Hematopoietic multipotent progenitor cell treated with erythropoietin and hydrocortisone succinate and interleukin-3 and kit ligand, for 6 days (in vitro differentiated cells): ENCODE measurements around the gene TLL1.

Experiments used
- DNase-seq: peaks from one replicate; pipeline ENCODE4 v3.0.0-alpha.2; 2015

Gene TLL1

DNA sequence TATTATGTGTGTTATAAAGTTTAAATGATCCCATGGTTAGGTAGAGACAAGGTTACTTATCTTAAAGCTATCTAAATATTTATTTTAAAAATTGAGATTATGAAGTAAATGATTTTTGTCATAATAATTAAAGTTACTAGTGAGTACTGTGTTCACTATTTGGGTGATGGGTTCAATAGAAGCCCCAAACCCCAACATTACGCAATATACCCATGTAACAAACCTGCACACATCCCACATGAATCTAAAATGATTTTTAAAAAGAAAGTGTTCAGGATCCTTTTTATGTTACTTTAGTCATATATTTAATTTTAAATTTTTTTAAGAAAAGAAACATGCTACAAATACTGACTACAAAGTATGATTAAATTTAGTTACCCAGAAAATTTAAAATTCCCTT lies 193.9 kb downstream of the TLL1 start:
- no peak for DNase-seq

DNA sequence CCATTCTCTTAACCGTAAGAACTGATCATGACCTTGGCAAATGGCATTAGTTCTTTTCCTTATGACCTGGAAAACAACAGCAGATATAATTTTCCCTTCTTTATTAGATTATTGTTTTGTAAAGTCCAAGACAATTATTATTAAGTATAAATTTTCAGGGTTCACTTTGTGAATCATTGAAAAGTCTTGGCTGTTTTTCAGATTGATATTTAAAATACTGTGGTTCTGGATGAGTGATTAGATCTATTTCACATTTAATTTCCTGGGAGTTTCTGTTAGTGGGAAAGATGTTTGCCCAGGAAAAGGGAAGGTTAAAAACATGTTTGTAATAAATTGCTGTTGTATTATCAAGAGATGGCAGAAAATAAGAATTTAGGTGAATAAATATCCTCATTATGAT lies 194.9 kb downstream of the TLL1 start:
- DNase-seq = no peak

DNA sequence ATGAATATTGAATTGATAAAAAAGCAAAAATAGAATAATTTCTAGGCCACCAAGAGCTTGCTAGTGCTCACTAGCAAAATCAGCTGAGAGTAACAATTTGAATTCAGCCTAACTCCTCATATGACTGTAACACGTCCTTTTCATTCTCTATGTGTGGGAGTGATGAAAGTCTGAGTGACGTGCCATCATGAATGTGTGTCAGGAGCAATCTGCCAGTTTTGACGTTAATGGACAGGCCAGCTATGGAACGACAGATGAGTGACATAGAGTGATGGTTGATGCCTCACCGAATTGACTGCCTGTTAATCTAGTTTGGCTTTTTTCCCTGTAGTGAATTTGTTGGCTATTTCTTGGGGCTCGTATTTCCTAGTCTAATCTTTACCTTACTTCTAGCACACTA lies 200.7 kb downstream of the TLL1 start:
- no peak for DNase-seq

- no peak for DNase-seq
Measured at GRCh38 chr4:166075599-166075998, 202.6 kb downstream of the TLL1 start.

GRCh38 chr4:166077782-166078181 lies 204.7 kb downstream of the TLL1 start:
- no peak for DNase-seq

DNA sequence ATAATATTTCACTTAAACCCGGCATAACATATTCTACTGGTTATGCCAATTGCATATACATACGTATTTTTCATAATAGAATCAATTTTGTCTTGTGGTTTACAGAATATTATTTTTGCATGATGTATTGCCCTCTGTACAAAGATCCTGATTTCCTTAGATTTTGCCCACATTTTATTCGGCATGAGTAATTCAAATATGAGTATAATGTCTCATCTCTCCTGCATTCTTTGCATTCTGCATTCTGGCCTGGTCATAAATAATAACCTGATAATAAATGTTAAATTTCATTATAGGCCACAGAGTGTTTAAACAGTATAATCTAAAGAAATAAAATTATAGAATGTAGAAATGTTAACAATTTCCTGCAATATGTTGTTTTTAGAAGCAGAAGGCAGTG lies 205.3 kb downstream of the TLL1 start:
- DNase-seq = no peak

DNA sequence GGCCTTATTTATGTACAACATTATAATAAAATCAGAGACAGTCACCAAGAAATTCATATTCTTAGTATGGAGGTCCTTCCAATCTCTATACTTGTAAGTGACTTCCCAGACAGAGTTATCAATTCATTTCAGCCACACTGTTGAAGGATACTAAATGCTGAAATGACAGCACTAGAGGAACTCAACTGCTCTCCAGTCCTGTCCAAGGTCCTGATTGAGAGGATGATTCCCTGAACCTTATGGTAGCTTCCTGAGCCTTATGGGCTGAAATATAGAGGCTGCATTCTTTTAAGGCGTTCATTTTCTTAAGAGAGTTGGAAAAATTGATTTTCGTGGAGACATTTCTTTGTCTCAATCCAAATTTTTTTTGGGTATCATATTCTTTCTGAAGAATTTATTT lies 205.9 kb downstream of the TLL1 start:
- DNase-seq = no peak

GRCh38 chr4:166087569-166087968 lies 214.5 kb downstream of the TLL1 start:
- DNase-seq = no peak

GRCh38 chr4:166088576-166088975 lies 215.5 kb downstream of the TLL1 start:
- no peak for DNase-seq

DNA sequence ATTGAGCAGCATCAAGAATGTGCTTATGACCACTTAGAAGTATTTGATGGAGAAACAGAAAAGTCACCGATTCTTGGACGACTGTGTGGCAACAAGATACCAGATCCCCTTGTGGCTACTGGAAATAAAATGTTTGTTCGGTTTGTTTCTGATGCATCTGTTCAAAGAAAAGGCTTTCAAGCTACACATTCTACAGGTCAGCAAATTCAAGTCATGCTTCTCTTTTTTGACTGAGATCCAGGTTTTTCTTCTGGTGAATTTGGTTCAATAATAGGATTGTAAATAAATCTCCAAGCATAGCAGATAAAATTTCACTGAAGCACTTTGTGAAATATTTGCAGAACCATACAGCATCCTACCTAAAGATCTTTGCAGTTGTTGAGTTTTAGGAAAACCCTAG lies 218.1 kb downstream of the TLL1 start:
- no peak for DNase-seq

DNA sequence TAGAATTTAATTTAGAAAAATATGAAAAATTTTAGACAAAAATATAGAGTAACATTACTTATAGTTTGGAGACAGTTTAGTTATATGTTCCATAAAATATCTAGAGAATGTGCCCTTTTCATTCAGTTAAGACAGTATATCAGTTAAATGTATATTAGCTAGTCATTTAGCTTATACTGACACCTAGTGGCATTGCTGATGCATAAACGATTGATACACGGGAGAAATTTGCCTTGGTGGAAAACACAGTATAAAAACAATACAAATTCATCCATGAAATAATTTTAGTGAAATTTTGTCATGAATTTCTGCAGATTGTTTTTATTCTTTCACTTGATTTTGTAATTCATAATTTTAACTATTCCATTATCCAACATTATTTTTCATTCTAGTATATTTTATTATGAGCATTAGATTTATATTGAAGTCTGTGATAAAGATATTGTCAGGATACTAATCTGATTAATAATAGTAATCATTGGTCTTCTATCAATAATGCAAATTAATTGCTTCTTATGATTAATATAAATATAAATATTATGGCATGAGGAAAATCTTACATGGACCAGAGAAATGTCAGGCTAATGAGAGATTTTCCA lies 219.0 kb downstream of the TLL1 start:
- peak; percentile 81 for DNase-seq

DNA sequence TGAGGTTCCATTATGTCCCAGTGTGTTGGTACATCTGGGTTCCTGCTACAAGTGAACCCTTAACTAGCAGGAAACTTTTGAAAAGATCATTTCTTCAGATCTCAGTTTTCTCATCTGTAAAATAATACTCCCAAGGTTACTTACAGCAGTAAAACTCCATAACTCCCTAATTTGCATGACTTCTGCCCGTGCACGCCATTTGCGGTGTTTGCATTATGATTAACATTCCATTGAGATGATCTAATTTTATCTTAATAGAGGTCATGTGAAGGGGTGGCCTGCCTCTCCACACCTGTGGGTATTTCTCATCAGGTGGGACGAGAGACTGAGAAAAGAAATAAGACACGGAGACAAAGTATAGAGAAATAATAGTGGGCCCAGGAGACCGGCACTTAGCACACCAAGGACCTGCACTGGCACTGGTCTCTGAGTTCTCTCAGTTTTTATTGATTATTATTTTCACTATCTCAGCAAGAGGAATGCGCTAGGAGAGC lies 219.8 kb downstream of the TLL1 start:
- no peak for DNase-seq

DNA sequence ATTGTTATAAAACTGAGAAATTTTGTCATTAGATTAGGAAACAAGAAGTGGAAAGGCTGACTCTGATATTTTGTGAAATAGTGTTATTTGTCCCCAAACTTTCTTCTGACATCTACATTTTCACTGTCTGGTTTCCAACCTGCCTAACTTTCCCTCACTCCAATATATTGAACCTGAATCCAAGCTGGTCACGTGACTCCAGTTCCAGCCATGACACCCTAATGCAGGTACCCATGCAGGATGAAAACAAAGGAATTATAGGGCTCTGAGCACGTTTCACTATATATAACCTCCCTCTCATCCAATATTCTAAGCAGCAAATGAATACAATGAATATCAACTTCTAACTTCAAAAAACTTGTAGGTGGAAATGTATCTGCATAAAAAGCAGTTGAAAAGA lies 231.6 kb downstream of the TLL1 start:
- no peak for DNase-seq

DNA sequence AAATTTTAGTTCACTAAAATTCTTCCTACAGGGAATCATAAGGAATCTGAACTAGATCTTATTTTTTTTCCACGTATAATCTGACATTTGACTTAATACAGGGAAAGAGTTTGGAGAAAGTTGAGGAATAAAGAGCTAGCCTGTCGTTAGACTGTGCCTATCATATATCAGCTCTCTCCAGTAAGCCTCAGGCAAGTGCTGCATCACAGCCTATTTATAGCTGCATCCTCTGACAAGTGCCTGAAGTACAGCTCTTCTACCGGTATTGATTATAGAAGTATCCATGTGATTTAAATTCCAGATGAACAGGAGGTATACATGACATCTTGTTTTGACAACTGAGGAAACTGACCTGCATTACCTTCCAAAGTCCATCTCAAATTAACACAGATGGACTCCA lies 248.9 kb downstream of the TLL1 start:
- DNase-seq = no peak

DNA sequence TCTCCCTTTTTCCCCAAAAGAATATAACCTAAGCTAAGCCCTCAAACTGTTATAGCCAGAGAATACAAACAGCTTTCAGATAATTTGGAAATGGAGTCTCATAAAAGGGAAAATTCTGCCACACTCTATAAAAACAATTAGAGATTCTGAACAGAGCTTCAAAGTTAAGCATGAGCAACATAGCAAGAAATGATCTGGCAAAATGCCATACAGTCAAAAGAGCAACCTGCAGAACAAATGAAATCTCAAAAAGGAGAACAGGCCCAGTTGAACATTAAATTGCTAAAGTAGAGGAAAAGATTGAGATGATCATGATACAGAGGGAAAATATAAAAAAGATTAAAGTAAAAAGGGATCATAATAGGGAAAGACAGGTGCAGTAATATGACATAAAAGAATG lies 250.5 kb downstream of the TLL1 start:
- DNase-seq = no peak

GRCh38 chr4:166128403-166128802 lies 255.4 kb downstream of the TLL1 start:
- no peak for DNase-seq

DNA sequence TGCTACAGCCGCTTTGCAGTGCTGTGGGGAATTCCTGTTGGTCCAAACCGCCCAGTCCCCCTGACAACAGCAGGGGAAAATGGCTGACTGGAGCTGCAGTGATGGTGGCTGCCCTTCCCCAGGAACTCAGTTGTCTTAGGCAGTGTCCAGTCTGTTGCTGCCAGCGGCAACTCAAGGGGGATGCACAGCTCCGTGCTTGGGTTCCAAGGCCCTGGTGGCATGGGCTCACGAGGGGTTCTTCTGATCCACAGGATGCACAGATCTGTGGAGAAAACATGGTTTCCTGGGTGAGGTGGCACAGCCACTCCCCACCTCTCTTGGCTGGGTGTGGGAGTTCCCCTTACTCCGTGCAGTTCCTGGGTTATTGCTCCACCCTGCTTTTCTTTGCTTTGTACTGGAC lies 261.2 kb downstream of the TLL1 start:
- DNase-seq = no peak

DNA sequence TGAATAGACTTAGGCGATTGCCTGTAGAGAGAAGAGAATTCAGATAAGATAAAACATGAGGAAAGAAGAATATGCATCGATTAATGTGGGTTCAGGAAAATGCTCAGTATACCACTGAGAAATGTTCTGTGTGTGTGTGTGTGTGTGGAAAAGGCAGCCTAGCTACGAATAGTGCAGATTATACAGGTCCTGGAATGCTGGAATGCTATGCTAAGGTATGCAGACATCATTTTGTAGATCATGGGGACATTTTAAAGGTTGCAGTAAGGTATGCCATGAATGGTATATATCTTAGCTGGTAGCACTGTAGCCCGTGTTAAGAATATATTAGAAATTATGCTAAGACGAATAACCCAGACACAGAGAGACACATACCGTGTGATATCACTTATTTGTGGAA lies 267.9 kb downstream of the TLL1 start:
- no peak for DNase-seq

DNA sequence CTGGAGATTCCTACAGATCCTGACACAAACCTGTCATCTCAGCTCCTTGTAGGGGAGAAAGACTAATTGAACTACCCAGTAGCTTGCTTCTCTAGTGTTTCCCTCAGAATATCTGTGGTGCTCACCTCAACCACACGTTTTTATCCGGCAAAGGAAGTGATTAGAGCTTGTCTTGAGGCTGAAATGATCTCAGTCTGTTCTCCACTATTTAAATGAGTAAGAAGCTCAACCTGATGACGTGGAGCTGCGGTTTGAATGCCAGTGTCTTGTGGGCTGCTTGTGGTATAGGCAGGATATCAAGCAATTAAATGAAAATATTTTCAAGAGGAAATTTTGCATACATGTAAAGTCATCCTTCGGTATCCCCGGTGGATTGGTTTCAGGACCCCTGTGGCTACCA lies 270.2 kb downstream of the TLL1 start:
- no peak for DNase-seq

DNA sequence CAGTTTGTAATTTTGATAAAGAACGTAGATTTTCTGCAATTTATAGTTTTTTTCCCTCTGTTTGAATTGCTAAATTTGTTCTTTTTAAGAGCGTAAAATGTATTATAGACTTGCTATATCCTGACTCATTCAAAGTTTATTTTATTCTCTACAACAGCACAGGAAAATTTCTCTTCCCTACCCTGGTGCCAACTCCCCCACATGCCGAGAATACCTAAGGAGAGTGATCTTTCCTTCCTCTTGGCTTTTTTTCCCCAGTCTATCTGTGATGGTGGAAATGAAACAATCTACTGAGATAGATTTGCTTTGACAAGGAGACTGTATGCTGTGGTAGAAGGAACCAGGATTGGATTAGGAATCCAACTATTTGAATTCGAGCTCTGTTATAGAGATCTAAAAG lies 271.6 kb downstream of the TLL1 start:
- no peak for DNase-seq

DNA sequence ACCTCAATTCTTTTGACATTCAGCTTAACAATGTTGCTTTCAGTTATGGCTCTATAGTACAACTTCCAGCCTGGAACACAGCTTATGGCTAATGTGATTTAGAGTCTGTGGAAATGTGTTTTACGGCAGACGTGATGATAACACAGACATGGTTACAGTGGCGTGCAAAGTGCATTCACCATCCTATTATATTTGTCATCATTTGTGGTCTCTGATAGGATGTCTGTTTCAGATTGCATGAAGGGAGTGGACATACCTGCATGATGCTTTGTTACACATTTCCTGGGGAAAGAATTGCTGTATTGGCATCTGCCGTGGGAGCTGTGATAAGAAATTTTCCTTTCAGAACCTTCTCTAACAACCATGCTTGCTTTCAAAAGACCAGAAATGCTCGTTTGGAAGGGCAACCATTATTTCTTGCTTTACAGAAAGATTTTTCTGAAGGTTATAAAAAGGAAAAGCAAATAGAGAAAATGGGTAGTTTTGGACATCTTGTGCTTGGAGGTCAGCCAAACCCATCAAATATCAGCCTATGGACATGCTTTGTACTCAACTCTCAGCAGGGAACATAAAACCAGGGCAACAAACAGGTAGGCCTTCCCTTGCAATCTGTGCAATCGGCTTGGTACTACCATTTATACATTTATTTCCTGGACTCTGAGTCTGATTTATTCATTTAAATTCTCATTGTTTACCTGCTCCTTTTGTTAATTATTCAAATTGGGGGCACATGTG lies 273.9 kb downstream of the TLL1 start:
- DNase-seq = no peak
